GM12878 (cell line): ENCODE measurements around the gene OR2A12. TPM values are rescaled to one million over a fixed set of nuclear protein-coding genes. Genes with fewer than 3 reads are reported as not detected.

ENCODE experiments used
- ATAC-seq: fragments of 200-7000 bp; cut with Tn5 transposase; 3 replicates; pipeline ENCODE4 v1.9.1; 2020; ENCODE audit warnings: mild to moderate bottlenecking, moderate library complexity
- BruUV-seq: library from RNA; stranded (reverse); fragments of 400-500 nt; replicated peaks from 2 replicates; lab custom pipeline; 2021; lab: Mats Ljungman, UMichigan
- CTCF ChIA-PET: fragments of 300-600 bp; sonication (Branson Sonifier 250); formaldehyde crosslinking; extraction: SDS; loops from one replicate; lab custom pipeline; 2021; ENCODE audit warnings: inconsistent platforms; lab: Yijun Ruan, JAX
- POLR2A ChIA-PET: fragments of 350-600 bp; formaldehyde crosslinking; extraction: SDS; loops from one replicate; lab custom pipeline; 2021; ENCODE audit warnings: inconsistent platforms; lab: Charles Lee
- RAD21 ChIA-PET: fragments of 300-600 bp; sonication (Branson Sonifier 250); formaldehyde crosslinking; loops from one replicate; lab custom pipeline; 2023; ENCODE audit warnings: antibody characterized with exemption; ENCODE audit not compliant: unreplicated experiment; lab: Charles Lee
- SMC1A ChIA-PET: fragments of 300-600 bp; sonication (Branson Sonifier 250); formaldehyde crosslinking; loops from one replicate; lab custom pipeline; 2023; ENCODE audit not compliant: unreplicated experiment, uncharacterized antibody; lab: Charles Lee
- DNase-seq: peaks from one replicate; pipeline ENCODE4 v3.0.0-alpha.2; 2011; ENCODE audit warnings: low read depth, low spot score
- FAIRE-seq: peaks from 3 replicates; lab custom pipeline; 2011; peaks lifted over from hg19 to GRCh38; lab: Jason Lieb, UNC
- H2AFZ ChIP-seq: 2 replicates; pipeline ENCODE4 v1.6.0; 2011; ENCODE audit warnings: low read depth, low read length, control low read depth; ENCODE audit not compliant: control insufficient read depth
- H3K27ac ChIP-seq: 2 replicates; pipeline ENCODE4 v1.5.1; 2011; ENCODE audit warnings: control low read depth; ENCODE audit not compliant: control insufficient read depth, insufficient read depth
- H3K27me3 ChIP-seq, 2 experiments: replicated peaks in 1 of 2; 2 replicates each; pipeline versions ENCODE4 v1.6.0 to v1.6.1; 2011; ENCODE audit warnings: low read length in 1 of 2; ENCODE audit not compliant: control insufficient read depth in 2 of 2, insufficient read depth in 2 of 2
- H3K36me3 ChIP-seq, 2 experiments: 2 replicates each; pipeline ENCODE4 v1.5.1; 2011; ENCODE audit warnings: low read length in 1 of 2; ENCODE audit not compliant: control insufficient read depth in 2 of 2, insufficient read depth in 2 of 2
- H3K4me1 ChIP-seq: 2 replicates; pipeline ENCODE4 v1.6.1; 2011; ENCODE audit warnings: mild to moderate bottlenecking, low read length, moderate library complexity, mixed read lengths; ENCODE audit not compliant: control insufficient read depth, insufficient read depth
- H3K4me2 ChIP-seq: 2 replicates; pipeline ENCODE4 v1.6.0; 2011; ENCODE audit warnings: control low read depth; ENCODE audit not compliant: control insufficient read depth, insufficient read depth
- H3K4me3 ChIP-seq: fragments of 200-600 bp; sonication (generic); 2 replicates; pipeline ENCODE4 v1.5.1; 2016
- H3K79me2 ChIP-seq: 2 replicates; pipeline ENCODE4 v1.6.0; 2011; ENCODE audit warnings: low read length; ENCODE audit not compliant: control insufficient read depth, insufficient read depth
- H3K9ac ChIP-seq: 2 replicates; pipeline ENCODE4 v1.8.0; 2011; ENCODE audit warnings: low read length, control low read depth, mixed read lengths; ENCODE audit not compliant: control insufficient read depth, insufficient read depth
- H3K9me3 ChIP-seq: replicated peaks from 3 replicates; pipeline ENCODE4 v1.5.1; 2011; ENCODE audit warnings: mild to moderate bottlenecking, low read length; ENCODE audit not compliant: control insufficient read depth, insufficient read depth
- H4K20me1 ChIP-seq: 2 replicates; pipeline ENCODE4 v1.6.0; 2011; ENCODE audit not compliant: control insufficient read depth, insufficient read depth
- BCL11A ChIP-seq: IDR thresholded peaks from 2 replicates; pipeline ENCODE4 v1.6.1; 2011; ENCODE audit warnings: low read depth, low read length
- CBX5 ChIP-seq: sonication (generic); IDR thresholded peaks from 2 replicates; pipeline ENCODE4 v1.6.1; 2016; ENCODE audit warnings: low read depth, moderate library complexity, mild to moderate bottlenecking, inconsistent platforms
- CEBPB ChIP-seq, 2 experiments: fragments of 150-350 bp in 1 of 2; IDR thresholded peaks; 2 replicates each; pipeline ENCODE4 v1.6.1; 2012 to 2014; ENCODE audit warnings: low read depth in 2 of 2, low read length in 2 of 2, borderline replicate concordance in 1 of 2, inconsistent platforms in 1 of 2
- CHD4 ChIP-seq: fragments of 200-600 bp; sonication (generic); IDR thresholded peaks from 2 replicates; pipeline ENCODE4 v1.6.1; 2016; ENCODE audit warnings: mild to moderate bottlenecking
- ESRRA ChIP-seq: IDR thresholded peaks from 2 replicates; pipeline ENCODE4 v1.6.1; 2012; ENCODE audit warnings: mild to moderate bottlenecking, low read length, improper control_type of control experiment
- FOXM1 ChIP-seq: IDR thresholded peaks from 2 replicates; pipeline ENCODE4 v1.6.1; 2012; ENCODE audit warnings: low read depth, mild to moderate bottlenecking, inconsistent platforms, low read length, moderate library complexity
- HDAC2 ChIP-seq: fragments of 200-600 bp; sonication (generic); IDR thresholded peaks from 2 replicates; pipeline ENCODE4 v1.6.1; 2017
- MTA3 ChIP-seq: IDR thresholded peaks from 2 replicates; pipeline ENCODE4 v1.6.1; 2012; ENCODE audit warnings: low read length, inconsistent platforms, borderline replicate concordance
- NBN ChIP-seq: fragments of 450-650 bp; IDR thresholded peaks from 2 replicates; pipeline ENCODE4 v1.6.1; 2016
- TARDBP ChIP-seq: IDR thresholded peaks from 2 replicates; pipeline ENCODE4 v1.6.1; 2016; ENCODE audit warnings: borderline replicate concordance
- ZNF384 ChIP-seq: IDR thresholded peaks from 2 replicates; pipeline ENCODE4 v1.6.1; 2012; ENCODE audit warnings: low read depth, mild to moderate bottlenecking, low read length, improper control_type of control experiment, borderline replicate concordance
- ZNF622 ChIP-seq: fragments of 450-650 bp; IDR thresholded peaks from 2 replicates; pipeline ENCODE4 v1.6.1; 2017; ENCODE audit warnings: mild to moderate bottlenecking, inconsistent platforms
- WGBS: methylation state at CpG from one replicate; pipeline ENCODE4 v1.1.6; 2016; ENCODE audit warnings: low lambda C conversion rate; ENCODE audit not compliant: insufficient replicate concordance, insufficient coverage; ENCODE audit errors: missing lambda C conversion rate; 5-methylcytosine and 5-hydroxymethylcytosine counted together
- in situ Hi-C: fragments of 300-500 bp; cut with MboI; formaldehyde crosslinking; loops from 9 replicates; pipeline ENCODE4 v1.14.3; 2018; ENCODE audit warnings: mixed read lengths
- intact Hi-C: fragments of 100-400 bp; cut with micrococcal nuclease; formaldehyde crosslinking; loops from one replicate; pipeline ENCODE4 v1.14.2; 2022; ENCODE audit not compliant: unreplicated experiment
- polyA plus RNA-seq, 11 experiments: library from polyadenylated mRNA; depleted of rRNA in 4 of 11; unstranded in 6 of 11; stranded (reverse) in 5 of 11; fragments of >200 nt; fragmentation: Nextera tagmentation in 4 of 11; fragmentation: Illumina TruSeq in 1 of 11; extraction: Ambion mirVana in 4 of 11; extraction: Trizol in 1 of 11; gene quantifications; 1 replicate in 1 of 11; 2 replicates in 10 of 11; pipeline versions ENCODE4 v1.2.1 to v1.2.3, GENCODE V29; 2011 to 2016; ENCODE audit warnings: inconsistent platforms in 2 of 11, missing spikeins in 2 of 11, low read depth in 1 of 11
- total RNA-seq, 4 experiments: library from RNA; depleted of rRNA in 3 of 4; stranded (reverse); fragments of >200 nt in 3 of 4; fragmentation: Illumina TruSeq in 1 of 4; extraction: Trizol in 1 of 4; gene quantifications; 2 replicates each; pipeline versions ENCODE4 v1.2.1 to v1.2.3, GENCODE V29; 2013 to 2021
- TF ChIP-seq, protein P1 (sequence below): fragments of 450-650 bp; IDR thresholded peaks from 2 replicates; pipeline ENCODE4 v1.6.1; 2017; ENCODE audit warnings: mild to moderate bottlenecking, low read depth, inconsistent platforms; ENCODE audit not compliant: poor library complexity, severe bottlenecking
- TF ChIP-seq, protein P2 (sequence below): fragments of 450-650 bp; formaldehyde crosslinking; IDR thresholded peaks from 2 replicates; pipeline ENCODE4 v1.5.0; 2022; ENCODE audit warnings: mild to moderate bottlenecking, missing genetic modification characterization
- TF ChIP-seq, protein P3 (sequence below): fragments of 450-650 bp; IDR thresholded peaks from 2 replicates; pipeline ENCODE4 v1.6.1; 2017; ENCODE audit warnings: low read depth, mild to moderate bottlenecking, moderate library complexity
- TF ChIP-seq, protein P4 (sequence below): fragments of 450-650 bp; formaldehyde crosslinking; IDR thresholded peaks from 2 replicates; pipeline ENCODE4 v1.4.0; 2022; ENCODE audit warnings: mild to moderate bottlenecking, moderate library complexity

OR2A12 gene
- total and polyA plus RNA-seq, 10 of the 15 experiments (the other 5 are each of a cell fraction or from before 2014, with no cell fraction given): not detected

DNA sequence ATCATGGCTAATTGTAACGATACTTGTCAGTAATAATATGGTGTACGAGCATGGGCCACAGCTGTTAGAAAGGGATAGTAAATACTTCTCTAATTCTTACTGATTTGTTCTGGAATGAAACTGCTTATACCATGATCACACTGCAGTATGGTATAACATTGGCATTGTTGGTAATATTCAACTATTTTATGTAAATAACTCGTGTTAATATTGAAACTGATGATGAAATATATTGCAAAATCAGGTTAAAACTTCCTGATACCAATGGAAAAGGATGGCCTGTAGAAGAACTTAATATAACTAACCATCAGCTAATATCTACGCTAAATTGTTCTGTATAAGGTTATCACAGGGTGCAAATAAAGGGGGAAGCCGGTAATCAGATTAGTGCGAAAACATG lies 47.2 kb downstream of the OR2A12 start:
- H3K36me3 ChIP-seq: no peaks in the 10 kb centered on the region
- FAIRE-seq (no peak), DNase-seq (no peak), ATAC-seq (no peak)
- no TSS peak for BruUV-seq
- no peak overlapping the region for H2AFZ ChIP-seq
- RAD21 ChIA-PET: no interaction called here
- CTCF ChIA-PET: no interaction called here
- in situ Hi-C loops: no loop called here
- no peaks in the 10 kb centered on the region for H3K79me2 ChIP-seq
- no peaks in the 10 kb centered on the region for H3K27me3 ChIP-seq
- H3K4me2 ChIP-seq: no peak overlapping the region
- H3K9ac ChIP-seq: no peak overlapping the region
- no peaks in the 10 kb centered on the region for H4K20me1 ChIP-seq
- no peaks in the 10 kb centered on the region for H3K4me1 ChIP-seq
- no peaks in the 10 kb centered on the region for H3K9me3 ChIP-seq
- POLR2A ChIA-PET: no interaction called here
- H3K4me3 ChIP-seq: no peak overlapping the region
- intact Hi-C loops: no loop called here
- no peak overlapping the region for H3K27ac ChIP-seq
- SMC1A ChIA-PET: no interaction called here
- WGBS: 45% methylated on average over 6 of the region's 6 CpGs
- TF ChIP-seq ESRRA: no peak
- TF ChIP-seq HDAC2: no peak
- TF ChIP-seq BCL11A: no peak
- no peak for TF ChIP-seq CHD4
- TF ChIP-seq CBX5: no peak
- TF ChIP-seq, protein P1, sequence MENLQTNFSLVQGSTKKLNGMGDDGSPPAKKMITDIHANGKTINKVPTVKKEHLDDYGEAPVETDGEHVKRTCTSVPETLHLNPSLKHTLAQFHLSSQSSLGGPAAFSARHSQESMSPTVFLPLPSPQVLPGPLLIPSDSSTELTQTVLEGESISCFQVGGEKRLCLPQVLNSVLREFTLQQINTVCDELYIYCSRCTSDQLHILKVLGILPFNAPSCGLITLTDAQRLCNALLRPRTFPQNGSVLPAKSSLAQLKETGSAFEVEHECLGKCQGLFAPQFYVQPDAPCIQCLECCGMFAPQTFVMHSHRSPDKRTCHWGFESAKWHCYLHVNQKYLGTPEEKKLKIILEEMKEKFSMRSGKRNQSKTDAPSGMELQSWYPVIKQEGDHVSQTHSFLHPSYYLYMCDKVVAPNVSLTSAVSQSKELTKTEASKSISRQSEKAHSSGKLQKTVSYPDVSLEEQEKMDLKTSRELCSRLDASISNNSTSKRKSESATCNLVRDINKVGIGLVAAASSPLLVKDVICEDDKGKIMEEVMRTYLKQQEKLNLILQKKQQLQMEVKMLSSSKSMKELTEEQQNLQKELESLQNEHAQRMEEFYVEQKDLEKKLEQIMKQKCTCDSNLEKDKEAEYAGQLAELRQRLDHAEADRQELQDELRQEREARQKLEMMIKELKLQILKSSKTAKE: no peak
- TF ChIP-seq, protein P2, sequence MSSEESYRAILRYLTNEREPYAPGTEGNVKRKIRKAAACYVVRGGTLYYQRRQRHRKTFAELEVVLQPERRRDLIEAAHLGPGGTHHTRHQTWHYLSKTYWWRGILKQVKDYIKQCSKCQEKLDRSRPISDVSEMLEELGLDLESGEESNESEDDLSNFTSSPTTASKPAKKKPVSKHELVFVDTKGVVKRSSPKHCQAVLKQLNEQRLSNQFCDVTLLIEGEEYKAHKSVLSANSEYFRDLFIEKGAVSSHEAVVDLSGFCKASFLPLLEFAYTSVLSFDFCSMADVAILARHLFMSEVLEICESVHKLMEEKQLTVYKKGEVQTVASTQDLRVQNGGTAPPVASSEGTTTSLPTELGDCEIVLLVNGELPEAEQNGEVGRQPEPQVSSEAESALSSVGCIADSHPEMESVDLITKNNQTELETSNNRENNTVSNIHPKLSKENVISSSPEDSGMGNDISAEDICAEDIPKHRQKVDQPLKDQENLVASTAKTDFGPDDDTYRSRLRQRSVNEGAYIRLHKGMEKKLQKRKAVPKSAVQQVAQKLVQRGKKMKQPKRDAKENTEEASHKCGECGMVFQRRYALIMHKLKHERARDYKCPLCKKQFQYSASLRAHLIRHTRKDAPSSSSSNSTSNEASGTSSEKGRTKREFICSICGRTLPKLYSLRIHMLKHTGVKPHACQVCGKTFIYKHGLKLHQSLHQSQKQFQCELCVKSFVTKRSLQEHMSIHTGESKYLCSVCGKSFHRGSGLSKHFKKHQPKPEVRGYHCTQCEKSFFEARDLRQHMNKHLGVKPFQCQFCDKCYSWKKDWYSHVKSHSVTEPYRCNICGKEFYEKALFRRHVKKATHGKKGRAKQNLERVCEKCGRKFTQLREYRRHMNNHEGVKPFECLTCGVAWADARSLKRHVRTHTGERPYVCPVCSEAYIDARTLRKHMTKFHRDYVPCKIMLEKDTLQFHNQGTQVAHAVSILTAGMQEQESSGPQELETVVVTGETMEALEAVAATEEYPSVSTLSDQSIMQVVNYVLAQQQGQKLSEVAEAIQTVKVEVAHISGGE (CRISPR knock-in tag): no peak
- TF ChIP-seq CEBPB (IDR thresholded peaks at IDR 0.05; ENCODE audit: borderline replicate concordance in 1 of 2, low read depth in 2 of 2, low read length in 2 of 2): no peak
- no peak for TF ChIP-seq TARDBP
- no peak for TF ChIP-seq ZNF384
- TF ChIP-seq, protein P3, sequence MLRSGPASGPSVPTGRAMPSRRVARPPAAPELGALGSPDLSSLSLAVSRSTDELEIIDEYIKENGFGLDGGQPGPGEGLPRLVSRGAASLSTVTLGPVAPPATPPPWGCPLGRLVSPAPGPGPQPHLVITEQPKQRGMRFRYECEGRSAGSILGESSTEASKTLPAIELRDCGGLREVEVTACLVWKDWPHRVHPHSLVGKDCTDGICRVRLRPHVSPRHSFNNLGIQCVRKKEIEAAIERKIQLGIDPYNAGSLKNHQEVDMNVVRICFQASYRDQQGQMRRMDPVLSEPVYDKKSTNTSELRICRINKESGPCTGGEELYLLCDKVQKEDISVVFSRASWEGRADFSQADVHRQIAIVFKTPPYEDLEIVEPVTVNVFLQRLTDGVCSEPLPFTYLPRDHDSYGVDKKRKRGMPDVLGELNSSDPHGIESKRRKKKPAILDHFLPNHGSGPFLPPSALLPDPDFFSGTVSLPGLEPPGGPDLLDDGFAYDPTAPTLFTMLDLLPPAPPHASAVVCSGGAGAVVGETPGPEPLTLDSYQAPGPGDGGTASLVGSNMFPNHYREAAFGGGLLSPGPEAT: no peak
- TF ChIP-seq ZNF622: no peak
- TF ChIP-seq MTA3: no peak
- TF ChIP-seq FOXM1: no peak
- no peak for TF ChIP-seq NBN
- TF ChIP-seq, protein P4, sequence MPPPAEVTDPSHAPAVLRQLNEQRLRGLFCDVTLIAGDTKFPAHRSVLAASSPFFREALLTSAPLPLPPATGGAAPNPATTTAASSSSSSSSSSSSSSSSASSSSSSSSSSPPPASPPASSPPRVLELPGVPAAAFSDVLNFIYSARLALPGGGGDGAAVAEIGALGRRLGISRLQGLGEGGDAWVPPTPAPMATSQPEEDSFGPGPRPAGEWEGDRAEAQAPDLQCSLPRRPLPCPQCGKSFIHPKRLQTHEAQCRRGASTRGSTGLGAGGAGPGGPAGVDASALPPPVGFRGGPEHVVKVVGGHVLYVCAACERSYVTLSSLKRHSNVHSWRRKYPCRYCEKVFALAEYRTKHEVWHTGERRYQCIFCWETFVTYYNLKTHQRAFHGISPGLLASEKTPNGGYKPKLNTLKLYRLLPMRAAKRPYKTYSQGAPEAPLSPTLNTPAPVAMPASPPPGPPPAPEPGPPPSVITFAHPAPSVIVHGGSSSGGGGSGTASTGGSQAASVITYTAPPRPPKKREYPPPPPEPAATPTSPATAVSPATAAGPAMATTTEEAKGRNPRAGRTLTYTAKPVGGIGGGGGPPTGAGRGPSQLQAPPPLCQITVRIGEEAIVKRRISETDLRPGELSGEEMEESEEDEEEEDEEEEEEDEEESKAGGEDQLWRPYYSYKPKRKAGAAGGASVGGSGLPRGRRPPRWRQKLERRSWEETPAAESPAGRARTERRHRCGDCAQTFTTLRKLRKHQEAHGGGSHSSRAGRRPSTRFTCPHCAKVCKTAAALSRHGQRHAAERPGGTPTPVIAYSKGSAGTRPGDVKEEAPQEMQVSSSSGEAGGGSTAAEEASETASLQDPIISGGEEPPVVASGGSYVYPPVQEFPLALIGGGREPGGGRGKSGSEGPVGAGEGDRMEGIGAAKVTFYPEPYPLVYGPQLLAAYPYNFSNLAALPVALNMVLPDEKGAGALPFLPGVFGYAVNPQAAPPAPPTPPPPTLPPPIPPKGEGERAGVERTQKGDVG (CRISPR knock-in tag): no peak
